GM12878 (cell line): Measurements from ENCODE around the gene DNAJC22. TPM values are rescaled to one million over a fixed set of nuclear protein-coding genes. Genes with fewer than 3 reads are reported as not detected.

ENCODE experiments used
- ATAC-seq: fragments of 200-7000 bp; cut with Tn5 transposase; 3 replicates; pipeline ENCODE4 v1.9.1; 2020; ENCODE audit warnings: mild to moderate bottlenecking, moderate library complexity
- BruUV-seq: library from RNA; stranded (reverse); fragments of 400-500 nt; replicated peaks from 2 replicates; lab custom pipeline; 2021; lab: Mats Ljungman, UMichigan
- CTCF ChIA-PET: fragments of 300-600 bp; sonication (Branson Sonifier 250); formaldehyde crosslinking; extraction: SDS; loops from one replicate; lab custom pipeline; 2021; ENCODE audit warnings: inconsistent platforms; lab: Yijun Ruan, JAX
- POLR2A ChIA-PET: fragments of 350-600 bp; formaldehyde crosslinking; extraction: SDS; loops from one replicate; lab custom pipeline; 2021; ENCODE audit warnings: inconsistent platforms; lab: Charles Lee
- RAD21 ChIA-PET: fragments of 300-600 bp; sonication (Branson Sonifier 250); formaldehyde crosslinking; loops from one replicate; lab custom pipeline; 2023; ENCODE audit warnings: antibody characterized with exemption; ENCODE audit not compliant: unreplicated experiment; lab: Charles Lee
- SMC1A ChIA-PET: fragments of 300-600 bp; sonication (Branson Sonifier 250); formaldehyde crosslinking; loops from one replicate; lab custom pipeline; 2023; ENCODE audit not compliant: unreplicated experiment, uncharacterized antibody; lab: Charles Lee
- DNase-seq: peaks from one replicate; pipeline ENCODE4 v3.0.0-alpha.2; 2011; ENCODE audit warnings: low read depth, low spot score
- FAIRE-seq: peaks from 3 replicates; lab custom pipeline; 2011; peaks lifted over from hg19 to GRCh38; lab: Jason Lieb, UNC
- H2AFZ ChIP-seq: 2 replicates; pipeline ENCODE4 v1.6.0; 2011; ENCODE audit warnings: low read depth, low read length, control low read depth; ENCODE audit not compliant: control insufficient read depth
- H3K27ac ChIP-seq: 2 replicates; pipeline ENCODE4 v1.5.1; 2011; ENCODE audit warnings: control low read depth; ENCODE audit not compliant: control insufficient read depth, insufficient read depth
- H3K27me3 ChIP-seq, 2 experiments: replicated peaks in 1 of 2; 2 replicates each; pipeline versions ENCODE4 v1.6.0 to v1.6.1; 2011; ENCODE audit warnings: low read length in 1 of 2; ENCODE audit not compliant: control insufficient read depth in 2 of 2, insufficient read depth in 2 of 2
- H3K36me3 ChIP-seq, 2 experiments: 2 replicates each; pipeline ENCODE4 v1.5.1; 2011; ENCODE audit warnings: low read length in 1 of 2; ENCODE audit not compliant: control insufficient read depth in 2 of 2, insufficient read depth in 2 of 2
- H3K4me1 ChIP-seq: 2 replicates; pipeline ENCODE4 v1.6.1; 2011; ENCODE audit warnings: mild to moderate bottlenecking, low read length, moderate library complexity, mixed read lengths; ENCODE audit not compliant: control insufficient read depth, insufficient read depth
- H3K4me2 ChIP-seq: 2 replicates; pipeline ENCODE4 v1.6.0; 2011; ENCODE audit warnings: control low read depth; ENCODE audit not compliant: control insufficient read depth, insufficient read depth
- H3K4me3 ChIP-seq: fragments of 200-600 bp; sonication (generic); 2 replicates; pipeline ENCODE4 v1.5.1; 2016
- H3K79me2 ChIP-seq: 2 replicates; pipeline ENCODE4 v1.6.0; 2011; ENCODE audit warnings: low read length; ENCODE audit not compliant: control insufficient read depth, insufficient read depth
- H3K9ac ChIP-seq: 2 replicates; pipeline ENCODE4 v1.8.0; 2011; ENCODE audit warnings: low read length, control low read depth, mixed read lengths; ENCODE audit not compliant: control insufficient read depth, insufficient read depth
- H3K9me3 ChIP-seq: replicated peaks from 3 replicates; pipeline ENCODE4 v1.5.1; 2011; ENCODE audit warnings: mild to moderate bottlenecking, low read length; ENCODE audit not compliant: control insufficient read depth, insufficient read depth
- H4K20me1 ChIP-seq: 2 replicates; pipeline ENCODE4 v1.6.0; 2011; ENCODE audit not compliant: control insufficient read depth, insufficient read depth
- BCL11A ChIP-seq: IDR thresholded peaks from 2 replicates; pipeline ENCODE4 v1.6.1; 2011; ENCODE audit warnings: low read depth, low read length
- EP300 ChIP-seq, 2 experiments: fragments of 150-350 bp in 1 of 2; IDR thresholded peaks; 2 replicates each; pipeline ENCODE4 v1.6.1; 2011 to 2012; ENCODE audit warnings: low read depth in 2 of 2, low read length in 2 of 2, borderline replicate concordance in 1 of 2, improper control_type of control experiment in 1 of 2, inconsistent platforms in 1 of 2; ENCODE audit not compliant: control insufficient read depth in 1 of 2
- FOS ChIP-seq: IDR thresholded peaks from 3 replicates; pipeline ENCODE4 v1.6.1; 2011; ENCODE audit warnings: borderline replicate concordance; ENCODE audit not compliant: insufficient read length; ENCODE audit errors: extremely low read depth
- JUND ChIP-seq: IDR thresholded peaks from 2 replicates; pipeline ENCODE4 v1.6.1; 2012; ENCODE audit warnings: low read depth, mild to moderate bottlenecking, low read length, improper control_type of control experiment, moderate library complexity
- NR2C1 ChIP-seq: fragments of 450-650 bp; IDR thresholded peaks from 2 replicates; pipeline ENCODE4 v1.6.1; 2017; ENCODE audit warnings: antibody characterized with exemption, mild to moderate bottlenecking, moderate library complexity
- PKNOX1 ChIP-seq: fragments of 450-650 bp; IDR thresholded peaks from 2 replicates; pipeline ENCODE4 v1.6.1; 2016; ENCODE audit warnings: mild to moderate bottlenecking
- POLR2AphosphoS5 ChIP-seq: IDR thresholded peaks from 2 replicates; pipeline ENCODE4 v1.6.1; 2011; ENCODE audit warnings: mild to moderate bottlenecking, low read length, inconsistent platforms
- POU2F2 ChIP-seq: IDR thresholded peaks from 3 replicates; pipeline ENCODE4 v1.6.1; 2011; ENCODE audit warnings: low read depth, mild to moderate bottlenecking, low read length, borderline replicate concordance
- RBBP5 ChIP-seq: fragments of 200-600 bp; sonication (generic); conservative IDR thresholded peaks from 2 replicates; pipeline ENCODE4 v1.6.1; 2016
- SP1 ChIP-seq: IDR thresholded peaks from one replicate; pipeline ENCODE4 v1.6.1; 2011; ENCODE audit warnings: low read depth, low read length
- STAT1 ChIP-seq: fragments of 450-650 bp; conservative IDR thresholded peaks from 2 replicates; pipeline ENCODE4 v1.6.1; 2014; ENCODE audit warnings: antibody characterized with exemption, mild to moderate bottlenecking
- SUZ12 ChIP-seq: fragments of 200-600 bp; sonication (generic); IDR thresholded peaks from one replicate; pipeline ENCODE4 v1.6.1; 2018; ENCODE audit warnings: antibody characterized with exemption, mild to moderate bottlenecking; ENCODE audit not compliant: unreplicated experiment
- TAF1 ChIP-seq: IDR thresholded peaks from 2 replicates; pipeline ENCODE4 v1.6.1; 2011; ENCODE audit warnings: mild to moderate bottlenecking, low read depth, low read length, borderline replicate concordance
- WGBS: methylation state at CpG from one replicate; pipeline ENCODE4 v1.1.6; 2016; ENCODE audit warnings: low lambda C conversion rate; ENCODE audit not compliant: insufficient replicate concordance, insufficient coverage; ENCODE audit errors: missing lambda C conversion rate; 5-methylcytosine and 5-hydroxymethylcytosine counted together
- in situ Hi-C: fragments of 300-500 bp; cut with MboI; formaldehyde crosslinking; loops from 9 replicates; pipeline ENCODE4 v1.14.3; 2018; ENCODE audit warnings: mixed read lengths
- intact Hi-C: fragments of 100-400 bp; cut with micrococcal nuclease; formaldehyde crosslinking; loops from one replicate; pipeline ENCODE4 v1.14.2; 2022; ENCODE audit not compliant: unreplicated experiment
- polyA plus RNA-seq, 11 experiments: library from polyadenylated mRNA; depleted of rRNA in 4 of 11; unstranded in 6 of 11; stranded (reverse) in 5 of 11; fragments of >200 nt; fragmentation: Nextera tagmentation in 4 of 11; fragmentation: Illumina TruSeq in 1 of 11; extraction: Ambion mirVana in 4 of 11; extraction: Trizol in 1 of 11; gene quantifications; 1 replicate in 1 of 11; 2 replicates in 10 of 11; pipeline versions ENCODE4 v1.2.1 to v1.2.3, GENCODE V29; 2011 to 2016; ENCODE audit warnings: inconsistent platforms in 2 of 11, missing spikeins in 2 of 11, low read depth in 1 of 11
- total RNA-seq, 4 experiments: library from RNA; depleted of rRNA in 3 of 4; stranded (reverse); fragments of >200 nt in 3 of 4; fragmentation: Illumina TruSeq in 1 of 4; extraction: Trizol in 1 of 4; gene quantifications; 2 replicates each; pipeline versions ENCODE4 v1.2.1 to v1.2.3, GENCODE V29; 2013 to 2021

The DNAJC22 gene
- total and polyA plus RNA-seq, 10 of the 15 experiments (the other 5 are each of a cell fraction or from before 2014, with no cell fraction given): 0.06 to 0.61 (median 0.13) TPM; not detected in 3

GRCh38 chr12:49362077-49362476, 15.4 kb downstream of the DNAJC22 start:
- Histone ChIP-seq H2AFZ (no peak overlapping the region), H3K4me1 (no peaks in the 10 kb centered on the region), H3K4me2 (no peak overlapping the region), H3K27ac (no peak overlapping the region), H3K4me3 (no peak overlapping the region), H3K27me3 (no peaks in the 10 kb centered on the region), H3K79me2 (peaks cover 13% of the 10 kb centered on the region), H3K36me3 (no peaks in the 10 kb centered on the region), H3K9me3 (no peaks in the 10 kb centered on the region), H3K9ac (no peak overlapping the region), H4K20me1 (no peaks in the 10 kb centered on the region)
- SMC1A ChIA-PET: interaction anchor here (0.7 to 25.7 kb wide), 8 partner anchors 15 to 191 kb away, joined by 3 to 740 read pairs (median 3); no protein-coding TSS in a partner anchor
- CTCF ChIA-PET: interaction anchor here (0.7 to 18.7 kb wide), 14 partner anchors 9 to 274 kb away, joined by 3 to 712 read pairs (median 4); partner anchors contain the start of gene PRPH
- 80% methylated on average over 1 of the region's 1 CpG for WGBS
- ATAC-seq (no peak), FAIRE-seq (no peak), DNase-seq (no peak)
- no TSS peak for BruUV-seq
- intact Hi-C loops (no loop called here), in situ Hi-C loops (loop anchor here (5.0 kb wide), 1 partner anchor 155 kb away; no protein-coding TSS in a partner anchor)
- POLR2A ChIA-PET: interaction anchor here (1.1 to 1.4 kb wide), 2 partner anchors 11 to 152 kb away, joined by 3 read pairs; no protein-coding TSS in a partner anchor
- TF ChIP-seq RBBP5 (no peak), SP1 (no peak), POLR2AphosphoS5 (no peak), STAT1 (no peak), PKNOX1 (no peak), EP300 (IDR thresholded peaks at IDR 0.05; ENCODE audit: borderline replicate concordance in 1 of 2, control insufficient read depth in 1 of 2, low read depth in 2 of 2, low read length in 2 of 2) (no peak), TAF1 (no peak), SUZ12 (no peak), NR2C1 (no peak), FOS (no peak), BCL11A (no peak), POU2F2 (no peak), JUND (no peak)
- RAD21 ChIA-PET: interaction anchor here (0.7 to 6.6 kb wide), 5 partner anchors 66 to 258 kb away, joined by 3 to 258 read pairs (median 3); partner anchors contain the start of gene KCNH3
